ENCODE measurements around the gene MXI1.

DNA sequence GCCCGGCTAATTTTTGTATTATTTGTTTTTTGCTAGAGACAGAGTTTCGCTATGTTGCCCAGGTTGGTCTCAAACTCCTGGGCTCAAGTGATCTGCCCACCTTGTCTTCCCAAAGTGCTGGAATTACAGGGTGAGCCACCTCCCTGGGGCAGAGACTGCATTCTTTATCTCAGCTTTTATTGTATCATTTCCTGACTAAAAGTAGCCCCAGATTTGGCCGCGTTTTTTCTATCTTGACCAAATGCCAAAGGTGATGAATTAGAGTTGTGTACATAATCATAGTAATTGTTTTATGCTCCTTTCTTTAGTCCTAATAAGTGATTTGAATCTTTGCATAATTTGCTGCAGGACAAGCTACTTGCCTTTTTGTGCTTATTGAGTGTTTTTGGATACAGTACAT lies 100.4 kb downstream of the MXI1 start:
- TF ChIP-seq NR2C2 (CRISPR knock-in tag; IDR thresholded peaks at IDR 0.05) (no peak), ZNF317 (CRISPR knock-in tag; IDR thresholded peaks at IDR 0.05; ENCODE audit: borderline replicate concordance, low read depth) (no peak), PREB (CRISPR knock-in tag; IDR thresholded peaks at IDR 0.05; ENCODE audit: borderline replicate concordance) (no peak), MAX (CRISPR knock-in tag; IDR thresholded peaks at IDR 0.05) (no peak), CBFB (CRISPR knock-in tag; IDR thresholded peaks at IDR 0.05; ENCODE audit: low read depth) (no peak), FOXJ3 (CRISPR knock-in tag; IDR thresholded peaks at IDR 0.05; ENCODE audit: borderline replicate concordance) (no peak), ATF2 (CRISPR knock-in tag; IDR thresholded peaks at IDR 0.05; ENCODE audit: borderline replicate concordance, low read depth) (no peak), TCF7 (CRISPR knock-in tag; IDR thresholded peaks at IDR 0.05; ENCODE audit: low read depth) (no peak), SP1 (CRISPR knock-in tag; conservative IDR thresholded peaks at IDR 0.05) (no peak), IRF2 (CRISPR knock-in tag; IDR thresholded peaks at IDR 0.05; ENCODE audit: borderline replicate concordance, low read depth) (no peak), ZBTB21 (CRISPR knock-in tag; IDR thresholded peaks at IDR 0.05; ENCODE audit: borderline replicate concordance) (no peak)
- TF ChIP-seq, protein P1, sequence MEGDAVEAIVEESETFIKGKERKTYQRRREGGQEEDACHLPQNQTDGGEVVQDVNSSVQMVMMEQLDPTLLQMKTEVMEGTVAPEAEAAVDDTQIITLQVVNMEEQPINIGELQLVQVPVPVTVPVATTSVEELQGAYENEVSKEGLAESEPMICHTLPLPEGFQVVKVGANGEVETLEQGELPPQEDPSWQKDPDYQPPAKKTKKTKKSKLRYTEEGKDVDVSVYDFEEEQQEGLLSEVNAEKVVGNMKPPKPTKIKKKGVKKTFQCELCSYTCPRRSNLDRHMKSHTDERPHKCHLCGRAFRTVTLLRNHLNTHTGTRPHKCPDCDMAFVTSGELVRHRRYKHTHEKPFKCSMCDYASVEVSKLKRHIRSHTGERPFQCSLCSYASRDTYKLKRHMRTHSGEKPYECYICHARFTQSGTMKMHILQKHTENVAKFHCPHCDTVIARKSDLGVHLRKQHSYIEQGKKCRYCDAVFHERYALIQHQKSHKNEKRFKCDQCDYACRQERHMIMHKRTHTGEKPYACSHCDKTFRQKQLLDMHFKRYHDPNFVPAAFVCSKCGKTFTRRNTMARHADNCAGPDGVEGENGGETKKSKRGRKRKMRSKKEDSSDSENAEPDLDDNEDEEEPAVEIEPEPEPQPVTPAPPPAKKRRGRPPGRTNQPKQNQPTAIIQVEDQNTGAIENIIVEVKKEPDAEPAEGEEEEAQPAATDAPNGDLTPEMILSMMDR (IDR thresholded peaks at IDR 0.05): no peak

All from WTC11 (cell line).